Gastrocnemius medialis (tissue), 4 donors: ENCODE measurements around the gene RBM17. TPM values are rescaled to one million over a fixed set of nuclear protein-coding genes. Genes with fewer than 3 reads are reported as not detected.

Experiments used
- ATAC-seq, 2 donors: fragments of 150-250 bp; one replicate each; pipeline ENCODE4 v1.9.1; 2016
- DNase-seq, 2 donors: peaks; one replicate each; pipeline ENCODE4 v3.0.0-alpha.2; 2019
- H3K27ac ChIP-seq, 4 donors: fragments of 200-600 bp; sonication (generic); 1 replicate in 1 of 4; 2 replicates in 3 of 4; pipeline ENCODE4 v1.5.1; 2016 to 2018; ENCODE audit warnings: mild to moderate bottlenecking in 2 of 4, moderate library complexity in 1 of 4
- H3K27me3 ChIP-seq, 3 donors: fragments of 200-600 bp; sonication (generic) in 2 of 3; 1 replicate in 1 of 3; 2 replicates in 2 of 3; pipeline versions ENCODE4 v1.5.1 to v1.6.0; 2016 to 2019; ENCODE audit warnings: mild to moderate bottlenecking in 1 of 3, moderate library complexity in 1 of 3
- H3K36me3 ChIP-seq, 2 donors: fragments of 200-600 bp; sonication (generic) in 1 of 2; one replicate each; pipeline ENCODE4 v1.5.1; 2017 to 2018
- H3K4me1 ChIP-seq, 2 donors: fragments of 200-600 bp; sonication (generic) in 1 of 2; one replicate each; pipeline ENCODE4 v1.5.1; 2016 to 2017; ENCODE audit warnings: mild to moderate bottlenecking in 2 of 2
- H3K4me3 ChIP-seq, 4 donors: fragments of 200-600 bp; sonication (generic) in 3 of 4; 1 replicate in 1 of 4; 2 replicates in 3 of 4; pipeline ENCODE4 v1.5.1; 2016 to 2019; ENCODE audit warnings: mild to moderate bottlenecking in 2 of 4
- H3K9me3 ChIP-seq, 3 donors: fragments of 200-600 bp; sonication (generic) in 2 of 3; 1 replicate in 1 of 3; 2 replicates in 2 of 3; pipeline ENCODE4 v1.5.1; 2016 to 2019
- CTCF ChIP-seq, 5 experiments: fragments of 450-650 bp in 3 of 5; fragments of 200-600 bp in 2 of 5; sonication (generic) in 2 of 5; IDR thresholded peaks in 4 of 5; conservative IDR thresholded peaks in 1 of 5; 1 replicate in 4 of 5; 2 replicates in 1 of 5; pipeline ENCODE4 v1.5.1; 2016 to 2019; ENCODE audit warnings: antibody characterized with exemption in 5 of 5, mild to moderate bottlenecking in 3 of 5, moderate library complexity in 3 of 5
- POLR2A ChIP-seq, 2 donors: fragments of 450-650 bp; IDR thresholded peaks; one replicate each; pipeline ENCODE4 v1.6.1; 2017; ENCODE audit warnings: antibody characterized with exemption in 2 of 2, mild to moderate bottlenecking in 2 of 2, moderate library complexity in 2 of 2
- in situ Hi-C, 4 donors: fragments of 200-750 bp; cut with MboI; loops; one replicate each; pipeline versions ENCODE4 v1.15.0 to v1.8.0; 2017; ENCODE audit warnings: low sequenced_read_pairs in 4 of 4
- intact Hi-C: fragments of 100-400 bp; cut with DNase I; formaldehyde crosslinking; loops from one replicate; pipeline ENCODE4 v1.15.1; 2023; ENCODE audit warnings: low total_unique reads
- total RNA-seq, 4 donors: library from RNA; depleted of rRNA; stranded (reverse); fragments of >200 nt; gene quantifications; one replicate each; pipeline versions ENCODE4 v1.1.0 to v1.2.3, GENCODE V29; 2016

Gene RBM17
- total RNA-seq, 4 donors from 2014 or later: 53.2 to 67.4 (median 60.1) TPM

- TF ChIP-seq CTCF (IDR thresholded peaks at IDR 0.05 in 4 of 5, conservative IDR thresholded peaks at IDR 0.05 in 1 of 5) (no peak), POLR2A (IDR thresholded peaks at IDR 0.05) (no peak)
- Histone ChIP-seq H3K36me3 (no peaks in the 10 kb centered on the region), H3K27ac (peak overlapping the region in 3 of 4 donors; percentile 41 to 57 (median 52)), H3K4me3 (no peak overlapping the region), H3K9me3 (no peaks in the 10 kb centered on the region), H3K27me3 (no peaks in the 10 kb centered on the region), H3K4me1 (peaks cover 7 to 8% of the 10 kb centered on the region in 2 donors)
- in situ Hi-C loops (no loop called here), intact Hi-C loops (no loop called here)
- no peak for DNase-seq
- no peak for ATAC-seq
These were observed 36.3 kb upstream of the RBM17 start for GRCh38 chr10:6052247-6053221.

GRCh38 chr10:6053303-6053702 lies 35.5 kb upstream of the RBM17 start:
- Histone ChIP-seq H3K9me3 (no peaks in the 10 kb centered on the region), H3K27ac (peak overlapping the region in 3 of 4 donors; percentile 41 to 57 (median 52)), H3K4me1 (peaks cover 9 to 10% of the 10 kb centered on the region in 2 donors), H3K27me3 (no peaks in the 10 kb centered on the region), H3K4me3 (no peak overlapping the region), H3K36me3 (no peaks in the 10 kb centered on the region)
- DNase-seq (no peak), ATAC-seq (no peak)
- in situ Hi-C loops: no loop called here
- intact Hi-C loops: no loop called here
- TF ChIP-seq POLR2A (IDR thresholded peaks at IDR 0.05) (no peak), CTCF (IDR thresholded peaks at IDR 0.05 in 4 of 5, conservative IDR thresholded peaks at IDR 0.05 in 1 of 5) (no peak)

- no peaks in the 10 kb centered on the region for H3K27me3 ChIP-seq
- H3K27ac ChIP-seq: peak overlapping the region in 3 of 4 donors; percentile 41 to 57 (median 52)
- ATAC-seq (peak; percentile 24 to 25), DNase-seq (peak; percentile 14 to 26)
- TF ChIP-seq CTCF (IDR thresholded peaks at IDR 0.05 in 4 of 5, conservative IDR thresholded peaks at IDR 0.05 in 1 of 5) (no peak), POLR2A (IDR thresholded peaks at IDR 0.05) (no peak)
- no peak overlapping the region for H3K4me3 ChIP-seq
- no peaks in the 10 kb centered on the region for H3K36me3 ChIP-seq
- intact Hi-C loops (no loop called here), in situ Hi-C loops (no loop called here)
- H3K4me1 ChIP-seq: peaks cover 9 to 15% of the 10 kb centered on the region in 2 donors
- no peaks in the 10 kb centered on the region for H3K9me3 ChIP-seq
These were observed 34.8 kb upstream of the RBM17 start for GRCh38 chr10:6053816-6054631.

- peaks cover 9 to 15% of the 10 kb centered on the region in 2 donors for H3K4me1 ChIP-seq
- no peaks in the 10 kb centered on the region for H3K36me3 ChIP-seq
- TF ChIP-seq POLR2A (IDR thresholded peaks at IDR 0.05) (no peak), CTCF (IDR thresholded peaks at IDR 0.05 in 4 of 5, conservative IDR thresholded peaks at IDR 0.05 in 1 of 5) (no peak)
- no peak for DNase-seq
- no peaks in the 10 kb centered on the region for H3K27me3 ChIP-seq
- in situ Hi-C loops (no loop called here), intact Hi-C loops (no loop called here)
- no peak for ATAC-seq
- no peaks in the 10 kb centered on the region for H3K9me3 ChIP-seq
- H3K27ac ChIP-seq: peak overlapping the region in 2 of 4 donors; percentile 38 to 41
- H3K4me3 ChIP-seq: no peak overlapping the region
These were observed 34.0 kb upstream of the RBM17 start for GRCh38 chr10:6054884-6055283.
